ENCODE data around the gene CCR5AS.

The CCR5AS gene

DNA sequence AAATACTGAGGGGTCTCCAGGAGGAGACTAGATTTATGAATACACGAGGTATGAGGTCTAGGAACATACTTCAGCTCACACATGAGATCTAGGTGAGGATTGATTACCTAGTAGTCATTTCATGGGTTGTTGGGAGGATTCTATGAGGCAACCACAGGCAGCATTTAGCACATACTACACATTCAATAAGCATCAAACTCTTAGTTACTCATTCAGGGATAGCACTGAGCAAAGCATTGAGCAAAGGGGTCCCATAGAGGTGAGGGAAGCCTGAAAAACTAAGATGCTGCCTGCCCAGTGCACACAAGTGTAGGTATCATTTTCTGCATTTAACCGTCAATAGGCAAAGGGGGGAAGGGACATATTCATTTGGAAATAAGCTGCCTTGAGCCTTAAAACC is 31.6 kb downstream of the CCR5AS start:
- DNase-seq = no peak

DNA sequence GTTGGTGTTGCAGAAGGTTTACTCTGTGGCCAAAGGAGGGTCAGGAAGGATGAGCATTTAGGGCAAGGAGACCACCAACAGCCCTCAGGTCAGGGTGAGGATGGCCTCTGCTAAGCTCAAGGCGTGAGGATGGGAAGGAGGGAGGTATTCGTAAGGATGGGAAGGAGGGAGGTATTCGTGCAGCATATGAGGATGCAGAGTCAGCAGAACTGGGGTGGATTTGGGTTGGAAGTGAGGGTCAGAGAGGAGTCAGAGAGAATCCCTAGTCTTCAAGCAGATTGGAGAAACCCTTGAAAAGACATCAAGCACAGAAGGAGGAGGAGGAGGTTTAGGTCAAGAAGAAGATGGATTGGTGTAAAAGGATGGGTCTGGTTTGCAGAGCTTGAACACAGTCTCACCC is 32.1 kb downstream of the CCR5AS start:
- no peak for DNase-seq

DNA sequence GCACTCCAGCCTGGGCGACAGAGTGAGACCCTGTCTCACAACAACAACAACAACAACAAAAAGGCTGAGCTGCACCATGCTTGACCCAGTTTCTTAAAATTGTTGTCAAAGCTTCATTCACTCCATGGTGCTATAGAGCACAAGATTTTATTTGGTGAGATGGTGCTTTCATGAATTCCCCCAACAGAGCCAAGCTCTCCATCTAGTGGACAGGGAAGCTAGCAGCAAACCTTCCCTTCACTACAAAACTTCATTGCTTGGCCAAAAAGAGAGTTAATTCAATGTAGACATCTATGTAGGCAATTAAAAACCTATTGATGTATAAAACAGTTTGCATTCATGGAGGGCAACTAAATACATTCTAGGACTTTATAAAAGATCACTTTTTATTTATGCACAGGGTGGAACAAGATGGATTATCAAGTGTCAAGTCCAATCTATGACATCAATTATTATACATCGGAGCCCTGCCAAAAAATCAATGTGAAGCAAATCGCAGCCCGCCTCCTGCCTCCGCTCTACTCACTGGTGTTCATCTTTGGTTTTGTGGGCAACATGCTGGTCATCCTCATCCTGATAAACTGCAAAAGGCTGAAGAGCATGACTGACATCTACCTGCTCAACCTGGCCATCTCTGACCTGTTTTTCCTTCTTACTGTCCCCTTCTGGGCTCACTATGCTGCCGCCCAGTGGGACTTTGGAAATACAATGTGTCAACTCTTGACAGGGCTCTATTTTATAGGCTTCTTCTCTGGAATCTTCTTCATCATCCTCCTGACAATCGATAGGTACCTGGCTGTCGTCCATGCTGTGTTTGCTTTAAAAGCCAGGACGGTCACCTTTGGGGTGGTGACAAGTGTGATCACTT is 34.1 kb downstream of the CCR5AS start:
- DNase-seq = peak; percentile 55

- no peak for DNase-seq
These were observed 35.1 kb downstream of the CCR5AS start for GRCh38 chr3:46371519-46372340.

- DNase-seq = peak; percentile 77
These were observed 35.9 kb downstream of the CCR5AS start, which contains the start of gene CCR5 for GRCh38 chr3:46370839-46371518. CCR5 (plus strand) TSS chr3:46370946; CDS start chr3:46372903, 1,957 bp downstream.

GRCh38 chr3:46369675-46370132 is 37.2 kb downstream of the CCR5AS start:
- DNase-seq = no peak

GRCh38 chr3:46369151-46369550 is 37.7 kb downstream of the CCR5AS start:
- no peak for DNase-seq

DNA sequence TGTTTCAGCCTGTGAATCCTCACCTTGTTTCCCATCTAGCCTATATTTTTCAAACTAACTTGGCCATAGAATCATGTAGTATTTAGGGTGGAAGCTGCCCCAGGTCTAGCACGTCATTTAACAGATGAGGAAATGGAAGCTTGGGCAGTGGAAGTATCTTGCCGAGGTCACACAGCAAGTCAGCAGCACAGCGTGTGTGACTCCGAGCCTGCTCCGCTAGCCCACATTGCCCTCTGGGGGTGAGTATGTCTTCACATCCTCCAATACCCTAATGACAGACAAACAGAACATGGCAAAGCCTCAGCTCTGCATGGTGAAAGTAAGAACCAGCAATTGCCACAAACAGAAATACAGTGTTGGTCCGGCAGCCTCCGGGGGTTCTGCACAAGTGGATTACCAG is 38.3 kb downstream of the CCR5AS start:
- peak; percentile 84 for DNase-seq

GRCh38 chr3:46367811-46368210 is 39.1 kb downstream of the CCR5AS start:
- DNase-seq = no peak

- DNase-seq = no peak
These were observed 40.9 kb downstream of the CCR5AS start for GRCh38 chr3:46365737-46366524.

- DNase-seq = no peak
These were observed 41.8 kb downstream of the CCR5AS start for GRCh38 chr3:46365041-46365440.

DNA sequence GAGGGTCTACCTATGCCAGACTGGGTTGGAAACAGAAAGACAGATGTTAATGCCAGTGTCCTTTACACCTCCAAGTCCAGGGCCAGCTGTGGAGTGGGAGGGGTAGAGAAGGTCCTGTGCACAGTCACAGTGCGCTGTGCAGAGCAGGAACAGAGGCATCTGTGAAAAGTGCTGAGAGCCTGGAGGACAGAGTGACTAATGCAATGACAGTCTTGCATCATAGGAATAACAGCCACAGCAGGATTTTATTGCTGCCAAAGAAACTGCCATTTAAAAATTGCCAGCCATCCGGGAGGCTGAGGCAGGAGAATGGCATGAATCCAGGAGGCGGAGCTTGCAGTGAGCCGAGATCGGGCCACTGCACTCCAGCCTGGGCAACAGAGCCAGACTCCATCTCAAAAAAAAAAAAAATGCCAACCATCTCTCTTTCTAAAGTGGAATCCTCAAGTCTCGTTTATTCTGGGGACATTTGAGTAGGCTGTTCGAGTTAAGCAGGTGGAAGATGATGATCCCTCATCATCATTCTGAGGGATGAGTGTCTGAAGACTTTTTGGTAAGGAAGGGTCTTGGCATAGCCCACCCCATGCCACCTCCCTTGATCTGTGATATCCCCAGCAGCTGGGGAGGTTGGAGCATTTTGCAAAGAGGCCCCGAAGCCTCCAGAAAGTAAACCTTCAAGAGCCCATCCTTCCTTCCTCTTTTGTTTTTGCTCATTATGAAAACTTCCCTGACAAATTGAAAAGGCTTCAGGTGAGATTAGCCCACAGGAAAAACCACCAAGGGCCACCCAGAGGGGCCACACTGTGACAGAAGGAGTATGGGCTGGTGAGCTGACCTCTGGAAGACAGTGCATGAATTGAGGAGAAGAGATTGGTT is 45.2 kb downstream of the CCR5AS start:
- no peak for DNase-seq

GRCh38 chr3:46360907-46361306 is 46.0 kb downstream of the CCR5AS start:
- no peak for DNase-seq

DNA sequence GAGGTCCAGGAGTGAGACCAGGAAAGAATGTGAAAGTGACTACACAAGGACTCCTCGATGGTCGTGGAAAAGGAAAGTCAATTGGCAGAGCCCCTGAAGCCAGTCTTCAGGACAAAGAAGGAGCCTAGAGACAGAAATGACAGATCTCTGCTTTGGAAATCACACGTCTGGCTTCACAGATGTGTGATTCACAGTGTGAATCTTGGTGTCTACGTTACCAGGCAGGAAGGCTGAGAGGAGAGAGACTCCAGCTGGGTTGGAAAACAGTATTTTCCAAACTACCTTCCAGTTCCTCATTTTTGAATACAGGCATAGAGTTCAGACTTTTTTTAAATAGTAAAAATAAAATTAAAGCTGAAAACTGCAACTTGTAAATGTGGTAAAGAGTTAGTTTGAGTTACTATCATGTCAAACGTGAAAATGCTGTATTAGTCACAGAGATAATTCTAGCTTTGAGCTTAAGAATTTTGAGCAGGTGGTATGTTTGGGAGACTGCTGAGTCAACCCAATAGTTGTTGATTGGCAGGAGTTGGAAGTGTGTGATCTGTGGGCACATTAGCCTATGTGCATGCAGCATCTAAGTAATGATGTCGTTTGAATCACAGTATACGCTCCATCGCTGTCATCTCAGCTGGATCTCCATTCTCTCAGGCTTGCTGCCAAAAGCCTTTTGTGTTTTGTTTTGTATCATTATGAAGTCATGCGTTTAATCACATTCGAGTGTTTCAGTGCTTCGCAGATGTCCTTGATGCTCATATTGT is 47.0 kb downstream of the CCR5AS start:
- DNase-seq = peak; percentile 64

DNA sequence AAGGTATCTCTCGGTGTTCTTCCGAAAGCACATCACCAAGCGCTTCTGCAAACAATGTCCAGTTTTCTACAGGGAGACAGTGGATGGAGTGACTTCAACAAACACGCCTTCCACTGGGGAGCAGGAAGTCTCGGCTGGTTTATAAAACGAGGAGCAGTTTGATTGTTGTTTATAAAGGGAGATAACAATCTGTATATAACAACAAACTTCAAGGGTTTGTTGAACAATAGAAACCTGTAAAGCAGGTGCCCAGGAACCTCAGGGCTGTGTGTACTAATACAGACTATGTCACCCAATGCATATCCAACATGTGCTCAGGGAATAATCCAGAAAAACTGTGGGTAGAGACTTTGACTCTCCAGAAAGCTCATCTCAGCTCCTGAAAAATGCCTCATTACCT is 48.4 kb downstream of the CCR5AS start:
- no peak for DNase-seq

DNA sequence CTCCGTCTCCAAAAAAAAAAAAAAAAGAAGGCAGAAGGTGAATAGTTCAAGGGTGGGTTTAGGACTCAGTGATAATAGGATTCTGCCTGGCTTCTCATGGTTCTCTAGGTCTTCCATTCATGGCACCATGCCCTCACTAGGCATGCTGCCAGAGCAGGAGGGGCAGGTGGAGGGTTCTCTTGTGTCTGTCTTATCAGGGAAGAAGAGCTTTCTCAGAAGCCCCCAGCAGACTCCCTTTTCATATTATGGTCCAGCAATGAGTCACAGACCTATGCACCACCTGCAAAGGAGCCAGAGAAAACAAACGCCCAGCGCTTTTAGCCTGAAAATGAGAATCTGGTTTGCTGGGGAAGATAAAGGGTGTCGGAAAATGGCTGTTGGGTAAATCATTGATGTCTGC is 50.0 kb downstream of the CCR5AS start:
- no peak for DNase-seq

GRCh38 chr3:46356276-46356675 is 50.6 kb downstream of the CCR5AS start:
- no peak for DNase-seq

GRCh38 chr3:46354984-46355383 is 51.9 kb downstream of the CCR5AS start:
- DNase-seq = no peak

DNA sequence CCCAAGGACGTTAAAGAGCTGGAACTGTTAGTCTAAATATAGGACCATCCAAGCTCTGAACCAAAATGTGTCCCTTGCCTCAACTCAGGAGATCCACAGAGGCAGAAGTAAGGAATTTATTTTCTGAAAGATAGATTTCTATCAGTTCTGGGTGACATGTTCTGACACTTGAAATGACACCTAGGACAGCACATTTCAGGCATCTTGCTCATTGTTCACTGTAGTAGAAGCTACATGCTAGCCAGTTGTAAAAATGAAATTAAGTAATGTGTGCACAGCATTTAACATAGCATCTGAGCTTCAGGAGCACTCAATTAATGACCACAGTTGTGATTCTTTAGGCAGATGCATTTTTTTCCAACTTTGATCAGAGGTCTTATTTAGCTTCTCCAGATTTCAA is 52.4 kb downstream of the CCR5AS start:
- no peak for DNase-seq

DNA sequence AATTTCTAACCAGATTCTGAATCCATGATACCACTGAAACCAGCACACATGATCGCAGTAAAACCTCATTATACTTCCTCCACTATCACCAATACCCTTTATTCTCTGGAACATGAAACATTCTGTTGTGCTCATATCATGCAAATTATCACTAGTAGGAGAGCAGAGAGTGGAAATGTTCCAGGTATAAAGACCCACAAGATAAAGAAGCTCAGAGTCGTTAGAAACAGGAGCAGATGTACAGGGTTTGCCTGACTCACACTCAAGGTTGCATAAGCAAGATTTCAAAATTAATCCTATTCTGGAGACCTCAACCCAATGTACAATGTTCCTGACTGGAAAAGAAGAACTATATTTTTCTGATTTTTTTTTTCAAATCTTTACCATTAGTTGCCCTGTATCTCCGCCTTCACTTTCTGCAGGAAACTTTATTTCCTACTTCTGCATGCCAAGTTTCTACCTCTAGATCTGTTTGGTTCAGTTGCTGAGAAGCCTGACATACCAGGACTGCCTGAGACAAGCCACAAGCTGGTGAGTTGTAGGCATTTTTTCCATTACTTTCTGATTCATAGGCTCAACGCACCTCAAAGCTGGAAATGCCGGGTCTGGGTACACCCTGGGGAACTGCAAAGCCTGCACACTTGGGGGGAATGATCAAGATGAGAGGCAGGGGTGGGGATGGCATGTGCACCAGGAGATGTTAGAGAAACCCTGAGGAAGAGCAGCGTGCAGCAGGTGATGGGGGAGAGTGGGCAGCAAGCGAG is 53.0 kb downstream of the CCR5AS start, which contains the start of gene CCR2:
Gene CCR2, plus strand, starts transcription at position 465 of the 764 bp plus-strand sequence. CDS start 3,417 bp downstream, outside the sequence.
- no peak for DNase-seq
